ENCODE measurements around the gene RBM10.

- TF ChIP-seq CTCF (IDR thresholded peaks at IDR 0.05) (no peak), EP300 (IDR thresholded peaks at IDR 0.05) (no peak)
Observed at GRCh38 chrX:47146121-47146935, 1.3 kb downstream of the RBM10 start.
